SK-N-SH (cell line): Measurements from ENCODE around the gene CCDC169.

Experiments used
- EZH2phosphoT487 ChIP-seq: fragments of 200-600 bp; sonication (generic); IDR thresholded peaks from 2 replicates; pipeline ENCODE4 v1.6.1; 2017; ENCODE audit warnings: low read depth, mixed run types, mild to moderate bottlenecking, antibody characterized with exemption, moderate library complexity, borderline replicate concordance
- FOXM1 ChIP-seq: IDR thresholded peaks from 2 replicates; pipeline ENCODE4 v1.4.0; 2012; ENCODE audit warnings: low read depth, mild to moderate bottlenecking
- POLR2AphosphoS5 ChIP-seq: IDR thresholded peaks from 2 replicates; pipeline ENCODE4 v1.6.1; 2012; ENCODE audit warnings: low read depth, low read length
- TEAD4 ChIP-seq: IDR thresholded peaks from 2 replicates; pipeline ENCODE4 v1.4.0; 2012; ENCODE audit warnings: mild to moderate bottlenecking, borderline replicate concordance; ENCODE audit not compliant: insufficient read depth
- TF ChIP-seq, protein P1 (sequence below): fragments of 200-600 bp; sonication (generic); IDR thresholded peaks from 2 replicates; pipeline ENCODE4 v1.6.1; 2017; ENCODE audit warnings: antibody characterized with exemption, mild to moderate bottlenecking, moderate library complexity
- TF ChIP-seq, protein P2 (sequence below): IDR thresholded peaks from 2 replicates; pipeline ENCODE4 v1.4.0; 2012; ENCODE audit warnings: low read depth, borderline replicate concordance
- TF ChIP-seq, protein P3 (sequence below): fragments of 150-350 bp; IDR thresholded peaks from 2 replicates; pipeline ENCODE4 v1.6.1; 2017; ENCODE audit warnings: antibody characterized with exemption, low read length, low read depth, borderline replicate concordance

DNA sequence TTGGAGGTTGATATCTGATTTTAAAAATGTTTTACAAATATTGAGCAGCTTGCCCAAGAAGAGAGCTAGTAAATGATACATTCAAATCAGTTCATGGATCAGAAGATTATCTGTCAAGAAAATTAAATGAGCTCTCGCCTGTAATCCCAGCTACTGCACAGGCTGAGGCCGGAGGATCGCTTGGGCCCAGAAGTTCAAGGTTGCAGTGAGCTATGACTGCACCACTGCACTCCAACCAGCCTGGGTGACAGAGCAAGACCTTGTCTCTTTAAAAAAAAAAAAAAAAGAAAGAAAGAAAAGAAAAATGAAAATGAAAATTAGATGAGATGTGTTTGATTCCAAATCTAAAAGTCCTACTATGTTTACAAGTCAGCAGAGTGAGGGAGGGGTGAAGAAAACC lies 46.2 kb upstream of the CCDC169 start:
- TF ChIP-seq EZH2phosphoT487 (no peak), POLR2AphosphoS5 (no peak), FOXM1 (no peak), TEAD4 (no peak)
- TF ChIP-seq, protein P1, sequence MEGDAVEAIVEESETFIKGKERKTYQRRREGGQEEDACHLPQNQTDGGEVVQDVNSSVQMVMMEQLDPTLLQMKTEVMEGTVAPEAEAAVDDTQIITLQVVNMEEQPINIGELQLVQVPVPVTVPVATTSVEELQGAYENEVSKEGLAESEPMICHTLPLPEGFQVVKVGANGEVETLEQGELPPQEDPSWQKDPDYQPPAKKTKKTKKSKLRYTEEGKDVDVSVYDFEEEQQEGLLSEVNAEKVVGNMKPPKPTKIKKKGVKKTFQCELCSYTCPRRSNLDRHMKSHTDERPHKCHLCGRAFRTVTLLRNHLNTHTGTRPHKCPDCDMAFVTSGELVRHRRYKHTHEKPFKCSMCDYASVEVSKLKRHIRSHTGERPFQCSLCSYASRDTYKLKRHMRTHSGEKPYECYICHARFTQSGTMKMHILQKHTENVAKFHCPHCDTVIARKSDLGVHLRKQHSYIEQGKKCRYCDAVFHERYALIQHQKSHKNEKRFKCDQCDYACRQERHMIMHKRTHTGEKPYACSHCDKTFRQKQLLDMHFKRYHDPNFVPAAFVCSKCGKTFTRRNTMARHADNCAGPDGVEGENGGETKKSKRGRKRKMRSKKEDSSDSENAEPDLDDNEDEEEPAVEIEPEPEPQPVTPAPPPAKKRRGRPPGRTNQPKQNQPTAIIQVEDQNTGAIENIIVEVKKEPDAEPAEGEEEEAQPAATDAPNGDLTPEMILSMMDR: no peak
- TF ChIP-seq, protein P2, sequence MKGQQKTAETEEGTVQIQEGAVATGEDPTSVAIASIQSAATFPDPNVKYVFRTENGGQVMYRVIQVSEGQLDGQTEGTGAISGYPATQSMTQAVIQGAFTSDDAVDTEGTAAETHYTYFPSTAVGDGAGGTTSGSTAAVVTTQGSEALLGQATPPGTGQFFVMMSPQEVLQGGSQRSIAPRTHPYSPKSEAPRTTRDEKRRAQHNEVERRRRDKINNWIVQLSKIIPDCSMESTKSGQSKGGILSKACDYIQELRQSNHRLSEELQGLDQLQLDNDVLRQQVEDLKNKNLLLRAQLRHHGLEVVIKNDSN: no peak
- TF ChIP-seq, protein P3, sequence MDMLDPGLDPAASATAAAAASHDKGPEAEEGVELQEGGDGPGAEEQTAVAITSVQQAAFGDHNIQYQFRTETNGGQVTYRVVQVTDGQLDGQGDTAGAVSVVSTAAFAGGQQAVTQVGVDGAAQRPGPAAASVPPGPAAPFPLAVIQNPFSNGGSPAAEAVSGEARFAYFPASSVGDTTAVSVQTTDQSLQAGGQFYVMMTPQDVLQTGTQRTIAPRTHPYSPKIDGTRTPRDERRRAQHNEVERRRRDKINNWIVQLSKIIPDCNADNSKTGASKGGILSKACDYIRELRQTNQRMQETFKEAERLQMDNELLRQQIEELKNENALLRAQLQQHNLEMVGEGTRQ: no peak
